Esophagus squamous epithelium (tissue), 5 donors: ENCODE data around the gene NT5C3B. TPM values are rescaled to one million over a fixed set of nuclear protein-coding genes. Genes with fewer than 3 reads are reported as not detected.
A peak's percentile ranks its signal among the peaks of the same experiment; 100 is the strongest.
"Not testable (repeated sequence)": the region's sequence is repeated elsewhere in the genome, so short reads cannot be mapped to it uniquely, and the experiment has no call there.

Source experiments
- DNase-seq: peaks from one replicate; lab custom pipeline; 2025; lab: John Stamatoyannopoulos, UW
- H3K27ac ChIP-seq, 4 donors: fragments of 200-600 bp; sonication (generic); one replicate each; pipeline ENCODE4 v1.5.1; 2016 to 2019; ENCODE audit warnings: mild to moderate bottlenecking in 1 of 4
- H3K27me3 ChIP-seq, 4 donors: fragments of 200-600 bp; sonication (generic); 1 replicate in 3 of 4; 2 replicates in 1 of 4; pipeline versions ENCODE4 v1.5.1 to v1.6.0; 2017 to 2021; ENCODE audit warnings: antibody characterized with exemption in 1 of 4
- H3K36me3 ChIP-seq, 3 donors: fragments of 200-600 bp; sonication (generic); one replicate each; pipeline ENCODE4 v1.5.1; 2016 to 2019
- H3K4me1 ChIP-seq, 3 donors: fragments of 200-600 bp; sonication (generic); one replicate each; pipeline ENCODE4 v1.5.1; 2017 to 2019
- H3K4me3 ChIP-seq, 4 donors: fragments of 200-600 bp; sonication (generic); 1 replicate in 3 of 4; 2 replicates in 1 of 4; pipeline ENCODE4 v1.5.1; 2016 to 2019; ENCODE audit warnings: mild to moderate bottlenecking in 2 of 4, moderate library complexity in 1 of 4
- H3K9me3 ChIP-seq, 3 donors: fragments of 200-600 bp; sonication (generic); one replicate each; pipeline ENCODE4 v1.5.1; 2016 to 2019
- CTCF ChIP-seq, 6 experiments: fragments of 450-650 bp in 4 of 6; fragments of 200-600 bp in 2 of 6; sonication (generic) in 2 of 6; IDR thresholded peaks; one replicate each; pipeline ENCODE4 v1.5.1; 2016 to 2019; ENCODE audit warnings: antibody characterized with exemption in 6 of 6, mild to moderate bottlenecking in 4 of 6, moderate library complexity in 4 of 6
- POLR2A ChIP-seq, 4 donors: fragments of 450-650 bp; IDR thresholded peaks; one replicate each; pipeline ENCODE4 v1.6.1; 2017; ENCODE audit warnings: antibody characterized with exemption in 4 of 4, mild to moderate bottlenecking in 4 of 4, moderate library complexity in 3 of 4
- WGBS, 2 donors: methylation state at CpG; one replicate each; pipeline ENCODE4 v1.1.5; 2018; 5-methylcytosine and 5-hydroxymethylcytosine counted together
- intact Hi-C: fragments of 100-400 bp; cut with DNase I; formaldehyde crosslinking; loops from one replicate; pipeline ENCODE4 v1.15.0; 2022
- total RNA-seq, 4 donors: library from RNA; depleted of rRNA; stranded (reverse); fragments of >200 nt; gene quantifications; one replicate each; pipeline ENCODE4 v1.1.0, GENCODE V29; 2016
- donor health status: DM: yes; HTN: yes; CAD: no.

NT5C3B gene
- total RNA-seq, 4 donors from 2014 or later: 23.8 to 45.4 (median 30.5) TPM

DNA sequence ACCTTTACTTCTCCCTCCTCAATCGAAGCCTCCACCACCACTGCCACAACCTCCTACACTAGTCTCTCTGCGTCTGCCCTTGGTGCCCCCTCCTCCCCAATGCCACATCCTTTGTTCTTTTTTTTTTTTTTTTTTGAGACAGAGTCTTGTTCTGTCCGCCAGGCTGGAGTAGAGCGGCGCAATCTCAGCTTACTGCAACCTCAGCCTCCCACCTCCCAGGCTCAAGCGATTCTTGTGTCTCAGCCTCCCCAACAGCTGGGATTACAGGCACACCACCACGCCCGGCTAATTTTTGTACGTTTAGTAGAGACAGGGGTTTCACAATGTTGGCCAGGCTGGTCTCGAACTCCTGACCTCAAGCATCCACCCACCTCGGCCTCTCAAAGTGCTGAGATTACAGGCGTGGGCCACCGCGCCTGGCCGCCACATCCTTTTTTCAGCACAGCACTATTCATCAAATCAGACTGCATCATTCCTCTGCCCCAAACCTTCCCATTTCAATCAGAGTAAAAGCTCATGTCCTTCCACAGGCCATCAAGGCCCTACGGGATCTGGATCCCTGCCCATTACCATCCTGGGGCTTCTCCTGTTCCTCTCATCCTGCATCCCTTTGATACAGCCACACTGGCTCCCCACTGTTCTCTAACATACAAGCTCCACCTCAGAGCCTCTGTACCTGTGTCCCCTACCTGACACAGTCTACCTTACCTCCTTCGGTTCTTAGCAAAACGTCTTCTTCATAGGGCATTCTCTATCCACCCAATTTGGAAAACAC, 27.2 kb upstream of the NT5C3B start:
- peaks cover 18 to 50% (median 24%) of the 10 kb centered on the region in 3 donors for H3K4me1 ChIP-seq
- H3K27me3 ChIP-seq: no peaks in the 10 kb centered on the region
- peaks cover 4 to 20% (median 7%) of the 10 kb centered on the region in 3 donors for H3K36me3 ChIP-seq
- DNase-seq: no peak
- H3K4me3 ChIP-seq: peak overlapping the region in 2 of 4 donors; percentile 93 to 100
- intact Hi-C loops: no loop called here
- no peaks in the 10 kb centered on the region for H3K9me3 ChIP-seq
- no peak for TF ChIP-seq CTCF (IDR thresholded peaks at IDR 0.05)
- no peak for TF ChIP-seq POLR2A (IDR thresholded peaks at IDR 0.05)
- 62% methylated on average over 14 to 17 of the region's 18 CpGs for WGBS, 2 donors
- no peak overlapping the region for H3K27ac ChIP-seq

GRCh38 chr17:41860254-41860931, 24.4 kb upstream of the NT5C3B start:
- no peaks in the 10 kb centered on the region for H3K27me3 ChIP-seq
- DNase-seq: no peak
- intact Hi-C loops: no loop called here
- no peaks in the 10 kb centered on the region for H3K9me3 ChIP-seq
- H3K27ac ChIP-seq: no peak overlapping the region
- TF ChIP-seq CTCF (IDR thresholded peaks at IDR 0.05): no peak
- TF ChIP-seq POLR2A (IDR thresholded peaks at IDR 0.05): no peak
- H3K4me1 ChIP-seq: peaks cover 18 to 48% (median 21%) of the 10 kb centered on the region in 3 donors
- no peak overlapping the region for H3K4me3 ChIP-seq
- no peaks in the 10 kb centered on the region for H3K36me3 ChIP-seq
- 81 to 95% methylated on average over 2 of the region's 3 CpGs for WGBS, 2 donors

DNA sequence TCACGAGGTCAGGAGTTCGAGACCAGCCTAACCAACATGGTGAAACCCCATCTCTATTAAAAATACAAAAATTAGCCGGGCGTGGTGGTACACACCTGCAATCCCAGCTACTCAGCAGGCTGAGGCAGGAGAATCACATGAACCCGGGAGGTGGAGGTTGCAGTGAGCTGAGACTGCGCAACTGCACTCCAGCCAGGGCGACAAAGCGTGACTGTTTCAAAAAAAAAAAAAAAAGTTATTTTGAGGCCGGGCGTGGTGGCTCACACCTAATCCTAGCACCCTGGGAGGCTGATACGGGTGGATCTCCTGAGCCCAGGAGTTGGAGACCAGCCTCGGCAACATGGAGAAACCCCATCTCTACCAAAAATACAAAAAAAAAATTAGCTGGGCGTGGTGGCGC, 15.3 kb upstream of the NT5C3B start:
- H3K4me3 ChIP-seq, H3K27me3 ChIP-seq, H3K27ac ChIP-seq, H3K9me3 ChIP-seq, intact Hi-C loops, DNase-seq: not testable (repeated sequence)
- peaks cover 0 to 36% (median 0%) of the 10 kb centered on the region in 3 donors for H3K4me1 ChIP-seq
- H3K36me3 ChIP-seq: peaks cover 0 to 27% (median 0%) of the 10 kb centered on the region in 3 donors
- WGBS, 2 donors: 81% methylated on average over 14 of the region's 14 CpGs

GRCh38 chr17:41849251-41849990, 13.4 kb upstream of the NT5C3B start:
- Histone ChIP-seq H3K36me3 (peaks cover 0 to 19% (median 0%) of the 10 kb centered on the region in 3 donors), H3K9me3 (no peaks in the 10 kb centered on the region), H3K4me1 (peaks cover 0 to 41% (median 0%) of the 10 kb centered on the region in 3 donors), H3K4me3 (no peak overlapping the region), H3K27ac (no peak overlapping the region), H3K27me3 (no peaks in the 10 kb centered on the region)
- TF ChIP-seq CTCF (IDR thresholded peaks at IDR 0.05) (no peak), POLR2A (IDR thresholded peaks at IDR 0.05) (no peak)
- intact Hi-C loops: no loop called here
- DNase-seq: no peak
- WGBS, 2 donors: 77 to 89% methylated on average over 4 of the region's 4 CpGs

GRCh38 chr17:41848788-41849187, 12.8 kb upstream of the NT5C3B start:
- H3K4me1 ChIP-seq: peaks cover 0 to 41% (median 0%) of the 10 kb centered on the region in 3 donors
- H3K9me3 ChIP-seq: no peaks in the 10 kb centered on the region
- H3K27ac ChIP-seq: no peak overlapping the region
- intact Hi-C loops: no loop called here
- H3K4me3 ChIP-seq: no peak overlapping the region
- no peak for DNase-seq
- TF ChIP-seq CTCF (IDR thresholded peaks at IDR 0.05) (no peak), POLR2A (IDR thresholded peaks at IDR 0.05) (no peak)
- 59 to 72% methylated on average over 4 of the region's 4 CpGs for WGBS, 2 donors
- no peaks in the 10 kb centered on the region for H3K27me3 ChIP-seq
- peaks cover 0 to 13% (median 0%) of the 10 kb centered on the region in 3 donors for H3K36me3 ChIP-seq
